Testis (tissue), 2 donors: Measurements from ENCODE around the gene SNX13.

Experiments
- CTCF ChIP-seq, 3 experiments: fragments of 450-650 bp in 2 of 3; fragments of 200-600 bp in 1 of 3; sonication (generic) in 1 of 3; IDR thresholded peaks; one replicate each; pipeline ENCODE4 v1.5.1; 2016 to 2019; ENCODE audit warnings: antibody characterized with exemption in 3 of 3, mild to moderate bottlenecking in 2 of 3, moderate library complexity in 1 of 3
- POLR2A ChIP-seq: fragments of 450-650 bp; IDR thresholded peaks from one replicate; pipeline ENCODE4 v1.6.1; 2017; ENCODE audit warnings: antibody characterized with exemption, mild to moderate bottlenecking, moderate library complexity

DNA sequence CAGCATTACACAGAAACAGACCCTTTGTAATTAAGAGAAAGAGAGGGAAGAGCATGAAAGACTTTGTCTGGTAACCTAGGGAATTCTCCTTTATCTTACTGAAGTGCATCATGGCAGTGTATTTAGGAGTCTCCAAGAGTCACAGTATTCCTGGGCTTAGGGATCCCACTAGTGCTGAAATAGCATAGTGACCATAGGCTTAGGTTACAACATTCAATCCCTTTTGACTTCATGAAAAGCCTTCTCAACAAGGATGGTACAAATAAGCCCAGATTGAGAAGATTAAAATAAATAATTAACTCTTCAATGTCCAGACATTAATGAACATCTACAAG lies 76.5 kb downstream of the SNX13 start:
- TF ChIP-seq CTCF (IDR thresholded peaks at IDR 0.05) (no peak), POLR2A (no peak)
